ENCODE results near the gene OR2Z1.
"Not testable (repeated sequence)": the region's sequence is repeated elsewhere in the genome, so short reads cannot be mapped to it uniquely, and the experiment has no call there.

OR2Z1 gene

GRCh38 chr19:8702350-8702749, 19.1 kb upstream of the OR2Z1 start:
- DNase-seq (ENCODE audit: low read depth in 2 of 2) = no peak

- no peak for DNase-seq (ENCODE audit: low read depth in 2 of 2)
Observed at GRCh38 chr19:8703223-8703622, 18.2 kb upstream of the OR2Z1 start.

- not testable (repeated sequence) for DNase-seq (ENCODE audit: low read depth in 2 of 2)
Observed at GRCh38 chr19:8705304-8705703, 16.1 kb upstream of the OR2Z1 start.

DNA sequence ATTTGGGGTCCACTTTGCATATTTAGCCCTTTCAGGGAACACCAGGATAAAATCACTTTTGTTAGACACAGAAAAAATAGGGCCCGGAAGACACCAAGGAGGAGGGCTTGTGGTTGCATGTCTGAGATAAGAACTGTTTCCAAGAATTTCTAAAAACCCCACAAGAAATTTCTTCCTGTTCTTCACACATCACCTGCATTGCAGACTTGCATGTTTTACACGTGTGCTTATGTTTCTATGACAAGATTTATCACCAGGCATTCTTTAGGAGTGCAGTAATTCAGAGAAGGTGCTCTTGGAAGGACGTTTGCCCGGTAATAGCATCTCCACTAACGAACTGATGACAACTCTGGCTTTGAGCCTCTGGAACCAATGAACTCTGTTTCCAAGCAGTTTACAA, 15.7 kb upstream of the OR2Z1 start:
- DNase-seq (ENCODE audit: low read depth in 2 of 2) = no peak

DNA sequence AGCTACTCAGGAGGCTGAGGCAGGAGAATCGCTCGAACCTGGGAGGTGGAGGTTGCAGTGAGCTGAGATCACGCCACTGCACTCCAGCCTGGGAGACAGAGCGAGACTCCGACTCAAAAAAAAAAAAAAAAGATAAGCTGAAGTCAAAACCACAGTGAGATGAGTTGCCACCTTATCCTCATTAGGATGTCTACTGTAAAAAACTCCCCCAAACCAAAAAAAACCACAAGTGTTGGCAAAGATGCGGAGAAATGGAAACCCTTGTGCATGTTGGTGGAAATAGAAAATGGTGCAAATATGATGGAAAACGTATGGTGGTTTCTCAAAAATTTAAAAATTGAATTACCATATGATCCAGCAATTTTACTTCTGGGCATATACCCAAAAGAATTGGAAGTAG, 11.1 kb upstream of the OR2Z1 start:
- DNase-seq (ENCODE audit: low read depth in 2 of 2) = not testable (repeated sequence)

DNA sequence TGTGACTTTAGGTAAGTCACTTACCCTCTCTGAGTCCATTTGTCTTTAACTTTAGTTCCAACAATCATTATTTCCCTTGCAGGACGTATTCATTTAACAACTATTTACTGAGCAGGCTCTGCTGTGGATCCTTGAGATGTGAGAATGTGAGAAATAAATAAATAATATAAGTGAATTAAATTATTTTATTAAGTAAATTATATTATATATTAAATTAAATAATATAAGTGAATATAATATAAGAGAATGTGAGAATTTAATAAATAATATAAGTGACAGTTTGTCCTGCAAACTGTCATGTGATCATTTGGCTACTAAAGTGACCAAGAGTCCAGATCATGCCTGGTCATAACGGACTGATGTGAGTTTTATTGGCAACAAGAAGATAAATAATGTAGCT, 598 bp downstream of the OR2Z1 start:
- DNase-seq (ENCODE audit: low read depth in 2 of 2) = no peak

GRCh38 chr19:8724276-8724675, 2.8 kb downstream of the OR2Z1 start:
- no peak for DNase-seq (ENCODE audit: low read depth in 2 of 2)

DNA sequence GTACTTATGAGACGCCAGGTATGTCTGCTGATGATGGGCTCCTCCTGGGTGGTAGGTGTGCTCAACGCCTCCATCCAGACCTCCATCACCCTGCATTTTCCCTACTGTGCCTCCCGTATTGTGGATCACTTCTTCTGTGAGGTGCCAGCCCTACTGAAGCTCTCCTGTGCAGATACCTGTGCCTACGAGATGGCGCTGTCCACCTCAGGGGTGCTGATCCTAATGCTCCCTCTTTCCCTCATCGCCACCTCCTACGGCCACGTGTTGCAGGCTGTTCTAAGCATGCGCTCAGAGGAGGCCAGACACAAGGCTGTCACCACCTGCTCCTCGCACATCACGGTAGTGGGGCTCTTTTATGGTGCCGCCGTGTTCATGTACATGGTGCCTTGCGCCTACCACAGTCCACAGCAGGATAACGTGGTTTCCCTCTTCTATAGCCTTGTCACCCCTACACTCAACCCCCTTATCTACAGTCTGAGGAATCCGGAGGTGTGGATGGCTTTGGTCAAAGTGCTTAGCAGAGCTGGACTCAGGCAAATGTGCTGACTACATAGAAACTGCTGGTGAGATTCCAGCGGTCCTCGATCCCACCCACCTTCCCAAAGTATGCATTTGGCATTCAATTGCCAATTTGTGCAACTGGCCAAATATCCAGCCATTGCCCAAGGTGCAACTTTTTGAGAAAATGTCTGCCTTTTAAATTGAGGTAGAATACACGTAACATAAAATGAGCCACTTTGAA, 10.2 kb downstream of the OR2Z1 start:
- DNase-seq (ENCODE audit: low read depth in 2 of 2) = no peak

GRCh38 chr19:8738377-8738776, 16.9 kb downstream of the OR2Z1 start:
- DNase-seq (ENCODE audit: low read depth in 2 of 2) = no peak

DNA sequence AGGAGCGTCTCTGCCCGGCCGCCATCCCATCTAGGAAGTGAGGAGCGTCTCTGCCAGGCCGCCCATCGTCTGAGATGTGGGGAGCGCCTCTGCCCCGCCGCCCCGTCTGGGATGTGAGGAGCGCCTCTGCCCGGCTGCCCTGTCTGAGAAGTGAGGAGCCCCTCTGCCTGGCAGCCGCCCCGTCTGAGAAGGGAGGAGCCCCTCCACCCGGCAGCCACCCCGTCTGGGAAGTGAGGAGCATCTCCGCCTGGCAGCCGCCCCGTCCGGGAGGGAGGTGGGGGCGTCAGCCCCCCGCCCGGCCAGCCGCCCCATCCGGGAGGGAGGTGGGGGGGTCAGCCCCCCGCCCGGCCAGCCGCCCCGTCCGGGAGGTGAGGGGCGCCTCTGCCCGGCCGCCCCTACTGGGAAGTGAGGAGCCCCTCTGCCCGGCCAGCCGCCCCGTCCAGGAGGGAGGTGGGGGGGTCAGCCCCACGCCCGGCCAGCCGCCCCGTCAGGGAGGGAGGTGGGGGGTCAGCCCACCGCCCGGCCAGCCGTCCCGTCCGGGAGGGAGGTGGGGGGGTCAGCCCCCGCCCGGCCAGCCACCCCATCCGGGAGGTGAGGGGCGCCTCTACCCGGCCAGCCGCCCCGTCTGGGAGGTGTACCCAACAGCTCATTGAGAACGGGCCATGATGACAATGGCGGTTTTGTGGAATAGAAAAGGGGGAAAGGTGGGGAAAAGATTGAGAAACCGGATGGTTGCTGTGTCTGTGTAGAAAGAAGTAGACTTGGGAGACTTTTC, 18.0 kb downstream of the OR2Z1 start:
- not testable (repeated sequence) for DNase-seq (ENCODE audit: low read depth in 2 of 2)

DNA sequence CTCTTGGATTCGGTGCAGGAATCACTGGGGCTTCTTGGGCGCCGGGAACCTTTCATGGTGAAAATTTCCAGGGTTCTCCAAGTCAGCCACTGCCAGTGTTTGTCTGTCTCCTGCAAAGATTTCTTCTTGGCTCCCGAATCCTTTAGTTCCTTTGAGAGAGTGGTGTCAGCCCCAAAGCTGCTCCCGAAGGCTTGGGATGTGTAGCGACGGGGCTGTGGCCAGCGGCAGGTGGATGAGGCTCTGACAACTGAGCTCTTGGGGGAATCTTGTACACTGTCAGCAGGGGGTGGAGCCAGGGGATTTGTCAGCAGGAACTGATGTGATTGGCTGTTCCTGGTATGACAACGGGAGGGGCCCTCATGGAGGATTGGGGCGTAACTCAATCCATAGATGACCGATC, 45.8 kb downstream of the OR2Z1 start:
- not testable (repeated sequence) for DNase-seq (ENCODE audit: low read depth in 2 of 2)

- DNase-seq (ENCODE audit: low read depth in 2 of 2) = not testable (repeated sequence)
Observed at GRCh38 chr19:8769265-8769664, 47.8 kb downstream of the OR2Z1 start.

GRCh38 chr19:8773587-8773986, 52.2 kb downstream of the OR2Z1 start:
- DNase-seq (ENCODE audit: low read depth in 2 of 2) = not testable (repeated sequence)
